HG02798 (cell line): Measurements from ENCODE around the gene TENM4.

ENCODE experiments used
- ATAC-seq: cut with Tn5 transposase; IDR thresholded peaks from one replicate; pipeline ENCODE4 v1.9.1; 2021; ENCODE audit warnings: mild to moderate bottlenecking; ENCODE audit not compliant: unreplicated experiment, poor library complexity

The TENM4 gene

DNA sequence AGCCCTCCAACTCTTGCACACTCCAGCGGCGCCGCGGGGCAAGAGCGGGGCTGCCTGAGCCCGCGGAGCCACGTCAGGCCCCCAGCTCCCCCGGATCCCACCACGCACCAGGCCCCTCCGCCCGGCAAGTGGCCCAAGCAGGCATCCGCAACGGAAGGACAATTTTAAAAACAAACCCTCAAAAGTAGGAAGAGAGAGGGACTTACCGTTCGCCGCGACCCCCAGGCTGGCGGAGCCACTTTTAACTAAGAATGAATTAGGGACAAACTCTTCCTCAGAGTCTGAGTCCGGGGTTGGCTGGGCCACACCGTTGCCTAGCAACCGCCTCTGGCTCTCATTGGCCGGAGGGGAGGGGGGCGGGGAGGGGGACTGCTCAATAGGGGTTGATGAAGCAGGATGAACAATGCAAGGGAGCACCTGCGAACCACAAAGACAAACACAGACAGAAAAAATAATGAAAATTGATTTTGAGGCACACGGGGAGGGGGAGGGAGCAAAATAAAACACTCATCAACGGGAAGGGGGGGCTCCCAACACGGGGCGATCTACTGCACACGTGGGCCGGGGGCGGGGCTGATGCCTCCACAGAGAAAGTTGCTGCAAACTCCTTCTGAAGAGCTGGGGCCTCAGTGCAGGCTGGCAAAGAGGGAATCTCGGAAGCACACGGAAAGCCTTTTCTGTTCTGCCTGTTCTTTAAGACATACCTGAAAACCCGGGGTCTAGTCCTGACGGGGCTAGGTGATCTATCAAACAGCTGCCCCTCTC is 478.7 kb downstream of the TENM4 start:
- no peak for ATAC-seq

DNA sequence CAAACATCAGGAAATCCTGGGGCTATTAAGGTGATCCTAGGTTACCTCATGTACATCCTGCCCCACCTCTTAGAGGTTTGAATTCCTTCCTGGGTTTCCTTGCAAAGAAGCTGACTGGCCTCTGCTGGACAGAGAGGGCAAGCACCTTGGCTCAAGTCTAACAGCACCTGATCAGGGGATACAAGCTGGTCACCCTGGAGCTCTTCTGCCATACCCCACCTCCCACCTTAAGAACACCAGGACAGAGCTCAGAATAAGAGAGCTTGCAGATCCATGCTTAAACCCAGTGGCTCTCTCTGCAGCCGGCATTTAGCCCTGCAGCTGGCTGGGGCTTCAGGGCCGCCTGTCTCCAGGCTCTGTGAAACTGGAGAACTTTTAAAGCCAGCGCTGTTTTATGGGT is 479.6 kb downstream of the TENM4 start:
- no peak for ATAC-seq

DNA sequence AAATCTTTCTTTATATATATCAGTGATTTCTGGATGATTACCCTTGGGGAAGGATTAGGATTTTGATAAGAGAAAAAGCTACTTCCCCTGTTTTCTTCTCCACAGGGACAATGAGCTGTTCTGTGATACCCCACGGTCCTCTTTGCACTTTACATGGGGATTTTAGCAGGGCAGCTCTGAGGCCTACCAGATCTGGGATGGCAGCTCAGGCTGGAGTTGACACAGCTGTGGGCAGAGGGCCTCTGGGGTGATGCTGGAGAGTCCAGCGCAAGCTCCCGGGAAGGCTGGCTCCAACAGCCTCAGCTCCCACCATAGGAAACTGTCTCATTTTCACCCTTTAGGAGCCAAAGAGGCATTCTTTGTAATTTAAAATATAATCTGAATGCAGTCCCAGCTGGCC is 482.4 kb downstream of the TENM4 start:
- ATAC-seq, result no peak

DNA sequence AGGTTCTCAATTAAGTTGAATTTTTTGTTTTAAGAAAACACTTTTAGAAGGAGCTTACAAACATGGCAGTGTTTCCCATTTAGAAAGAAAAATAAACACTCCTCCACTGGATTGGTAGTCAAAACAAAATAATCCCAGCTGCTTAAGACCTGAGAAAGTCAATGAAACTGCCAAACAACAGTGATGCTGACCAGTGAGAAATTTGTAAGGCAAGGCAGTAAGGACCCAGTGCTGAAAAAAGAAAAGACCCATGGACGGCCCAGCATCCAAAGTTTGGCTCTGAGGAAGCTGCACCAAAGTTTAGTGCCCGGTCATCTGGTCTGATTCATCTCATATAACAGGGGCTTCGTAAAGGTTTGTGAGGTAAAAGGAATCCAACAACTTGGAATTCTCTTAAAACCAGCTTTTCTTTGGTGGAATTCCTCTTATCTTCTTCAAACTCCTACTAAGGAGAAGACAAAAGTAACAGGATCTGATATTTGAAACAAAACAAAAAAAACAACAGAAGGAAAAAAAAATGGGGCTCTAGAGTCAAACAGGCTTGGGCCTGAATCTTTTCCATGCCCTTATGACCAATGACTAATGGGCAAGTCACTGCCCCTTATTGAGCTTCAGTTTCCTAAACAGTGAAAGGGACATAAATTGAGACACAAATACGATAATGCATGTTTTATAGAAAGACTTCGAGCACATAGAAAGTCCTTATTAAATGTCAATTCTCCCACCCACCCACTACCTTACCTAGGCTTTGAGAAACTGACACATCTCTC is 483.2 kb downstream of the TENM4 start:
- no peak for ATAC-seq

DNA sequence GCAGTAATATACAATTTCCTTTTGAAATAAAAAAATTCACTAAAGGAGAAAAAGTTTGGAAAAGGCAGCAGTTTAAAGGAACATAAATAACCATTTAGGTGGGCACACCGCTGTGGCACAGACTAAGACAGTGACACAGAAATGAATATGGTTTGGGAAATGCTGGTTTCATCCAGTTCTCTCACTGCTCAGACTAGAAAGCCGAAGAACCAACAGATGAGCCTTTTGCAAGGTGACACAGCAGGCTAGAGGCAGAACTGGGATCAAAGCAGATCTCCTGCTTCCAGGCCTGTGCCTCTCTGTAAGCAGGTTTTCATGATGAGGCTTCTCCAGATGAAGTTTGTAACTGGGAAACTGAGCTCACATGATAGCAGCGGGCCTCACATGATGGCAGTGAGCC is 486.1 kb downstream of the TENM4 start:
- no peak for ATAC-seq

DNA sequence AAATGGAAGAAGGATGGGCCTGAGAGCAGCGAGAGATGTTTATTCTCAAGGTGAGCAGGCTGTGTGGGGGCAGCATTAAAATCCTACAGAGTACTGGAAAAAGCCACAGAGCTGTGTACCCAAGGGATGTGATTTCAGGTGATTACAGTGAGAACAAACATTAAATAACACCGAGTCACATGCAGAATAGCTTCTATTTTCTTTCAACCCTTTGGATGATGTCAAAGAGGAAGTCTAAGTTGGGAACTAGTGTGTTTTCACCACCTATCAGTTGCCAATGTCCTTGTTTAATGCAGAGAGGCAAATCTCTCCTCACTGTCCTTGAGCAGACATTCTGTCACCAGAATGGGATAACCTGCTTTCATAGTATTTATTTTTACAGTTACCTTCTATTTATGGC is 486.6 kb downstream of the TENM4 start:
- ATAC-seq, result no peak

DNA sequence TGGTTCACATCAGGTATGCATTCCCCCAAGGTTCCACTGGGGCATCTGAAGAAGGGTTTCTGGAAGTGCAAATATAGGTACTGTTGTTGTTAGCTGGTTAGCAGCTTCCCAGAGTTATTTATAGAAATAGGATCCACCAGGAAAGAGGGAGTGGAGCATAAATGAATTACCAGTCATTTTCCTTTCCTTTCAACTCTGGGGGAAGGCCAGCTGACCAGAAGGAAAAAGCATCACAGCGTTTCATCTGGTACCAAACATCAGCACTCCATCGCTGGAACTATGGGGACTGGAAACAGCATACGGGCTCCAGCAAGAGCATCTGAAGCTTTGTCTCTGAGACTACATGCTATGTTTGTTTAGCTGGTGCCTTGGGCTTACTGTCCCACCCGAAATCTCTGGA is 487.9 kb downstream of the TENM4 start:
- no peak for ATAC-seq

DNA sequence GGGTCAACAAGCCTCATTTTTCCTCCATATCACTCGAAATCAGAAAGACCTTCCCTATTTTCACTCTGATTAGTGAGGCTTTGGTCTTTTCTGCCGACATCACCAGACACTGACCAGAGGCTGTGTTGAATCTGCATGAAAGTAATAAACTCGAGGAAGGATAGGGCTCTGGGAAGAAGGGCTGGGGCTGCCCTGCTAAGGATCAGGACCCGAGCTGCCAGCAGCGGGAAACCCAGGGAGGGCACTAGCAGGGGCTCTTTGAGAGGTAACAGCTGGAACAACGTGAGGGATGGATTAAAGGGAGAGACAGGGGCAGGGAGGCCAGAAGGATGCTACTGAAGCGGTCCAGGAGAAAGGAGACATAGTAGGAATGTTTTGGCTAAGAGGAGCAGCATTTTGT is 488.7 kb downstream of the TENM4 start:
- ATAC-seq, result no peak

DNA sequence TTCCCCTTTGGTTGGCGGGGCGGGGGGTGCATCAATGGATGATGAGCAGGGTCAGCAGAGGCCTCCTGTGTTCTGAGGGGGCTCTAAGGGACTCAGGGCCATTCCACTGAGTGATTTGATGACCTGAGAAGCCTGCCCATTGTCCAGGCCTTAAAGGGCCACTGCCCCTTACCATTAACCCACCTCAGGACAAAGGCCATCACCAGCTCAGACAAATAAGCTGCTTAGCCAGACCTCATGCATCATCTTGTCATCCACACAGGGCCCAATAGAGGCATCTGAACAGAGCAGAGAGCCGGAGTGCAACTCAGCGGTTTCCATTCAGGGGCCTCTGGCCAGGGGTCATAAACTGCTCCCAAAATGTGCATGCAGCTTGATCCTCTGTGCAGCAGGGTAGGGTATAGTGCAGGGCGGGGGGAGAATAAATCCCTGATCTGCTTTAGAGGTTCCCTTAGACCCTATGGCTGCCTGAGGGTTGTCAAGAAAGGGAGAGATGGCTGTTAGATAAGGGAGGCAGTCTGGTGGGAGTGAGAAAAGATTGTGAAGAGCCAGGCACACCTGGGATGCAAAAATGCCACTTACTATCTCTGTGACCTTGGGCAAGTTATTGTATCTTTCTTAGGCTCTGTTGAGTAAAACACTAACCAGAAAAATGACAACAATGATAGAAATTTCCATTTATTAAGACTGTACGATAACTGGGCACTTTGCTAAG is 490.7 kb downstream of the TENM4 start:
- ATAC-seq, result no peak

DNA sequence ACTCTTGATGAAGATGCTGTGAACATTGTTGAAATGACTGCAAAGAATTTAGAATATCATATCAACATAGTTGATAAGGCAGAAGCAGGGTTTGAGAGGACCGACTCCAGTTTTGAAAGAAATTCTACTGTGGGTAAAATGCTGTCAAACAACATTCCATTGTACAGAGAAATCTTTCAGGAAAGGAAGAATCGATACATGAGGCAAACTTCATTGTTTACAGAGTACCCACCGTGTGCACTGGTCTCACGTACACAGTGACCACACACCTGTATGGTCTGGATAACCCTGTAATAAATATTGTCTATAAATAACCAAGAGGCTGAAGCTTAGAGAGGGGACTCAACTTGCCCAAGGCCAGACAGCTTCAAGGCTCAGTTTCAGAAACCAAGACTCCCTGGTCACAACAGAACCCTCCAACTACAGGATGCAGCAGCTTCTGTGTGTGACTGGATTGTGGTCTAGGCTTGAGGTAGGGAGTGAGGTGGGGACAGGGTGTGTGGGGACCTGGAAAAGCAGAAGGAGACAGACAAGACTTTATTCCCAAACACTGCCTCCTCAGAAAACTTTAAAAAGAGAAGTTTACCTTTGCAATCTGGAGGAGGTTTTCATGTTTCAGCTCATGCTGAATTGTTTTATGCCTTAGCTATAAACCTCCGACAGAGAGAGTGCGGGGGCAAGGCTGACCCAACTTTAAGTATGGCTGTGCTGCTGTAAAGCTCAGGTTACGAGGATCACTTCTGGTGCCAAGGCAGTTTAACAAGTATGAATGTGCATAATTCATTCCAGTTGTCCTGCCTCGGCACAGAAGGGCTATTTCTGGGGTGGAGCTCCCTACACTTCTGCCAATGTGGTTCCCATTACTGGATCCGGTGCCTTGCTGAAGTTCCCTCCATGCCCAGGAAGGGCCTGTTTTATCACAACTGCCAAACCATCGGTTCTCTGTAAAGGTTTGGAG is 493.6 kb downstream of the TENM4 start:
- no peak for ATAC-seq

DNA sequence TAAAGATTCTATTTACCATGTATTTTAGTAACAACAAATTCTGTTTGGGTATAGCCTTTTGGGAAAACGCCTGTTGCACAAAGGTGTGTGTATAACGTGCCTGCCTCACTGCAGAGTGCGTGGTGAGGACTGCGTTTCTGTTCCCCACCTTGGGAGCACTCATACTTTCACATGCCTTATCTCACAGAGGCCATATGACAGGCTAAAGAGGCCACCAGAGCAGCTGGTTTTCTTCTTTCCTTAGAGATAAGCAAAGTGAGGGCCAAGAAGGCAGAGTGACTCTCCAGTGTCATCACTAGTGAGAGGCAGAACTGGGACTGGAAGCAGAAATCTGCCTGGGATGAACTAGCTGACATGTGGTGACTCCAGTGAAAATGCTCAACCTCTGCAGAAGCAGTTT is 497.0 kb downstream of the TENM4 start:
- no peak for ATAC-seq

DNA sequence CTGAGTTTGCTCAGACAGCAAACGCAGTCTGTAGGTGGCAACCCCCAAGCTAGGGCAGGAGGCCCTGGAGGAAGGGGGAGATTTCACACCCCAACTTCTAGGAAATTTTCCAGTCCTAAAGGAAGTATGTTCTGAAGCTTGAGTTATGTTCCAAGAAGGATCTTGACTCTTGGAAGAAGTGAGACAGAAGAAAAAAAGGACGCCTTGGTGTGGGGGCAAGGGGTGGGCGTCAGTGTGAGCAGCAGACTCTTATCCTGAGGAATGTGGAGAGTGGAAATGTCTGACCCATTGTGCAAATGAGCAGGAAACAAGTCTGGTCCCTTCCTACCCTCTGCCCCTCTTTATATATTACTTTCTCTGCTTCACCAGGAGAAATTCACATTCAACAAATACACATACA is 497.7 kb downstream of the TENM4 start:
- no peak for ATAC-seq

DNA sequence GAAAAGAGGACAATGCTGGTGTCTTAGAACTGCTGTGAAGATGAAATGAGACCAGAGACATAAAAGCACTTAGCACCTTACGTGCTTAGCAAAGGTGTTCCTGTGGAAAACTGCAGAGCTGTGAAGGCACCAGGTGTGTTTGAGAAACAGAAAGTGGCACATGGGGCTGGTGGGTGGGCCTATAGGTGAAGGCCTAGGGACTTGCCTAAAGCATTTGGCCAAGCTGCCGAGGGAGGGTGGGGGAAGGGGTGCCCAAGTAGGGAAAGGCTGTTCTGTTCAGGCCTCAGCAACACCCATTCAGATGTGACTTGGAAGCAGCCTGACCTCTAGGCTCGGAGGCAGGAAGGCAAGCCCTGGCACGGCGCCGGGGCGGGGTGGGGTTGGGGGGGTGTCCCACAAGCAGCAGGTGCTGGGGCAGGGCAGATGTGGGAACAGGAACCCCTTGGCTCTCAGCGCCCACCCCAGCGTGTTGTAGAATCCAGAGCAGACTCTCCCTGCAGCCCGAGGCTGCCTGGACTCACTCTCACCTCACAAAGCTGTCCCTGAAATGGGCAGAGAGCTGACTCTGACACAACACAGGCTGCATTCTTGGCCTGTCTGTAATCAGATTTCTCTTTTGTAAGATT is 499.5 kb downstream of the TENM4 start:
- ATAC-seq, result no peak

DNA sequence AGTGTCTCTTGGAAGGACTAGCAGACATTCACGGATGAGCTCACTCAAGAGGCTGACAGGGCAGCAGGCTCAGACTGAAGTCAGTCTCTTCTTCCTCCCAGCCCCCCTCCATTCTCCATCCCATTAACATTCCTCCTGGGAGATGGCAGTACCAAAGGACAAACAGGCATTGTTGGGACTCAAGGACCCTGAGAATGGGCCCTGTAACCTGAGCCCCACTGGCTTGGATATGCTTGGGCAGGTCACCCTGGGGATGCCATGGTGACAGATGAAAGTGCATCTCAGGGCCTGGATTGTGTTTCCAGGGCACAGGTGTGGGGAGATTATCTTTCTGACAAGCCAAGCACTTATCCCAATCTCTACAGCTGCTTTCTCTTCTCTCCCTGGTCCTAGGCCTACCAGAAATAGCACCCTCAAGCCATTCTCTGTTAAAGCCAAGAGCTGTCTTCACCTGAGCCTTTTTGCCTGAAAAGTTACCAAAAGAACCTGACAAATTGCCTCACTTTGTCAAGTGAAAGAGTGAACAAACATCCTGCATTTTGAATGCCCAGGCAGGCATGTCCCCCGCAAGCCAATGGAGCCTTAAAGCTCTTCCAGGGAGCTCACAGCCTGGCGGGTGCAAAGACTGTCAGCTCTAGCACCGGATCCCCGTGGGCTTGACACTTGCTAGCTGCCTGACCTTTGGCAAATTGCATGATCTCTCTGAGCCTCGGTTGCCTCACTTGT is 500.2 kb downstream of the TENM4 start:
- no peak for ATAC-seq

DNA sequence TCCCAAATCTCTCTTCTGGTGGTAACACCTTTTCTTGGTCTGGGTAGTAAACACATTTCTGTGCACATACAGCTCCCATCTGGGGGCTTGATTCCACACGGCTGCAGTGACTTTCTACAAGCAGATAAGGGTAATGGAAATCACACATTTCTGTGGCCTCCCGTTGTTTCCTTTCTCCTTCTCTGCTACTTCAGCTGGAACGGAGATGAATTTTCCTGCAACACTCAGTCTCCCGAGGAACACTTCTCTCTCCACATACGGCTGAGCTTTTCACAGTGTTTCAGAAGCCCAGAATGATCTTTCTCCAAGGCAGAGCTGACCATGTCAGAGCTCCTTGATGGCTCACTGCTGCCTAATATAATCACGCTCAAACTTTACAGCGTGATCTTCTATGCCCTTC is 501.9 kb downstream of the TENM4 start:
- ATAC-seq, result no peak

DNA sequence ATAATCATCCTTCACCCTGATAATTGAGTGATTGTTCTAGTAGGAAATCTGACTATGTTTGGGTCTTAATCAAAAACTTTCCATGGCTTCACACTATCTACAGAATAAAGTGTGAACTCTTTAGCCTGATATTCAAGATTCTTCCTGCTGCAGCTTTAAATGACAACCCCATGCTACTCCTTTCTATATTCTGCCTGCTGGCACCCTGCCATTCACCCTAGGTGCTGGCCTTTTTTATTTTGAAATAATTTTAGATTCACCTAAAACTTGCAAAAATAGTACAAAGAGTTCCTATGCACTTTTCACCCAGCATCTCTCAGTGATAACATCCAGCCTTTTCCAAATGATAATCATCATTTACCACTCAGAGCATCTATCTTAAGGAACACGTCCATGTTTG is 502.8 kb downstream of the TENM4 start:
- no peak for ATAC-seq

DNA sequence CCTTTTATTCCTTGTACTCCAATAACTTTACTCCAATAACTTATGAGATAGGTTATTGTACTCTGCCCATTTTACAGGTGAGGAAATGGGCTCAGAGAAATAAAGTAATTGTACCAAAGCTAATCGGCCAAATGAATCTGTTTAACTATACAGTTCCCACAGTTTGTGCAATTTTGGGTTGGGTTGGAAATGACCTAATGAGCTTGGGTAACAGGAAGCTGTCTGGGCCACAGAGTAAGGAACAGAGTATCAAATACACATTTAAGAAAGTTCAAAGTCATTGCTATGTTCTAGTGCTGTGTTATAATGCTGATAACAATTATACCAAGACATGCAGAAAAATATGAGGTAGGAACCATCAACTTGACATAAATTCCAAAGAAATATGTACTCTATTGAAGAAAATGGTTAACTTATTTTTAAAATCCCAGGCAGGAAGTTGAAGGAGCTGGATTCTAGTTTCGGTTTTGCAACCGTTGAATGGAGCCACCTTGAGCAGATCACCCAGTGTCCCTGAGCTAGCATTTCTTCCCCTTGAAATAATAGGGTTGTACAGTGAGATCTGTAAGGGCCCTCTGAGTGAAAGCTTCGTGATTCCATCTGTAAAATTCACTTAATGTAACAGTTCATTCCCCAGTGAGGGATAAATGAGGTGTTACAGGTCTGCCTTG is 505.3 kb downstream of the TENM4 start:
- ATAC-seq, result no peak

DNA sequence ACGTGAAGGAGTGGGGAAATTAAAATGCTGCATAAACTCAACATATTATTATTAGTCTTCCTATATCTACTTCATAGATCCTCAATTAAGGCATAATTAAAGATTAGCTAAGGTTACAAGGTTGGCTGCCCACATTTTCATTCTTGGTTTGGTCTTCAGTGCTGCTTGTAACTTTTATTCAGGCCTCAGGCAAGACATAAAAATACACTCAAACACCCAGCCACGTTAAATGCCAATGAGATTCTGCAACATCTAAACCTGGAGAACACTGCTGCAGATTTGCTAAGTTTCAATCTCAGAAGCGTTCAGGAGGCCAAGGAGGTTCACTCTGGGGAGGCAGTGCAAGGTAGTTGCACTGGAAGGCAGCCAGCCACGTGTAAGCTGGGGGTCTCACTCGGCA is 507.5 kb downstream of the TENM4 start:
- ATAC-seq, result no peak

DNA sequence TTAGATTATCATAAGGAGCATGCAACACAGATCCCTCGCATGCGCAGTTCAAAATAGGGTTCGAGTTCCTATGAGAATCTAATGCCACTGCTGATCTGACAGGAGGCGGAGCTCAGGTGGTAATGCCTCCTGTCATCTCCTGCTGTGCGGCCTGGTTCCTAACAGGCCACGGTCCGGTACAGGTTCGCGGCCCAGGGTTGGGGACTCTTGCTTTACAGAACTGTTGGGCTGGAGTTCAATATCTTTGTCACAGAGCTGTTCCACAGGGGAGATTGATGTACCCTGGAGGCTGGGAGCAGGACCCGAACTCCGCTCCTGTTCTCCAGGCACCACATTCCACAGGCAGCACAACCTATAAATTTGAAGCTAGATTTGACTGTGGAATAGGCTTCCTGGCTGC is 508.1 kb downstream of the TENM4 start:
- no peak for ATAC-seq
